ENCODE data around the gene MSANTD2.
"Not testable (repeated sequence)": the region's sequence is repeated elsewhere in the genome, so short reads cannot be mapped to it uniquely, and the experiment has no call there.

The MSANTD2 gene

GRCh38 chr11:124778281-124778680, 21.9 kb downstream of the MSANTD2 start:
- DNase-seq (ENCODE audit: extremely low read depth in 1 of 2, low read depth in 1 of 2): no peak

- DNase-seq (ENCODE audit: extremely low read depth in 1 of 2, low read depth in 1 of 2): no peak
Observed at GRCh38 chr11:124776865-124777645, 23.2 kb downstream of the MSANTD2 start.

- not testable (repeated sequence) for DNase-seq (ENCODE audit: extremely low read depth in 1 of 2, low read depth in 1 of 2)
Observed at GRCh38 chr11:124770959-124771358, 29.2 kb downstream of the MSANTD2 start.

- no peak for DNase-seq (ENCODE audit: extremely low read depth in 1 of 2, low read depth in 1 of 2)
Observed at GRCh38 chr11:124769806-124770774, 30.1 kb downstream of the MSANTD2 start.

GRCh38 chr11:124768914-124769313, 31.3 kb downstream of the MSANTD2 start:
- DNase-seq (ENCODE audit: extremely low read depth in 1 of 2, low read depth in 1 of 2): no peak

- DNase-seq (ENCODE audit: extremely low read depth in 1 of 2, low read depth in 1 of 2): no peak
Observed at GRCh38 chr11:124766156-124766555, 34.0 kb downstream of the MSANTD2 start.

GRCh38 chr11:124763156-124763947, 36.9 kb downstream of the MSANTD2 start:
- peak; percentile 68 to 85 for DNase-seq (ENCODE audit: extremely low read depth in 1 of 2, low read depth in 1 of 2)

- DNase-seq (ENCODE audit: extremely low read depth in 1 of 2, low read depth in 1 of 2): no peak
Observed at GRCh38 chr11:124762624-124763155, 37.5 kb downstream of the MSANTD2 start.

- DNase-seq (ENCODE audit: extremely low read depth in 1 of 2, low read depth in 1 of 2): peak in 1 of 2 donors; percentile 62
Observed at GRCh38 chr11:124762105-124762623, 38.0 kb downstream of the MSANTD2 start, which contains the start of gene ESAM. Gene ESAM, minus strand, starts transcription at chr11:124762290. Its CDS starts 136 bp downstream, at chr11:124762154.

- DNase-seq (ENCODE audit: extremely low read depth in 1 of 2, low read depth in 1 of 2): no peak
Observed at GRCh38 chr11:124761301-124762104, 38.7 kb downstream of the MSANTD2 start.

- DNase-seq (ENCODE audit: extremely low read depth in 1 of 2, low read depth in 1 of 2): no peak
Observed at GRCh38 chr11:124760806-124761205, 39.4 kb downstream of the MSANTD2 start.

GRCh38 chr11:124760205-124760652, 40.0 kb downstream of the MSANTD2 start:
- DNase-seq (ENCODE audit: extremely low read depth in 1 of 2, low read depth in 1 of 2): no peak

- no peak for DNase-seq (ENCODE audit: extremely low read depth in 1 of 2, low read depth in 1 of 2)
Observed at GRCh38 chr11:124759266-124760204, 40.7 kb downstream of the MSANTD2 start.

GRCh38 chr11:124758355-124759265, 41.6 kb downstream of the MSANTD2 start:
- peak in 1 of 2 donors; percentile 38 for DNase-seq (ENCODE audit: extremely low read depth in 1 of 2, low read depth in 1 of 2)

- DNase-seq (ENCODE audit: extremely low read depth in 1 of 2, low read depth in 1 of 2): no peak
Observed at GRCh38 chr11:124757320-124757719, 42.9 kb downstream of the MSANTD2 start.

- DNase-seq (ENCODE audit: extremely low read depth in 1 of 2, low read depth in 1 of 2): no peak
Observed at GRCh38 chr11:124756753-124757227, 43.4 kb downstream of the MSANTD2 start.

Measured in activated CD8-positive, alpha-beta memory T cell treated with anti-CD3 and anti-CD28 coated beads for 1 hour (primary cell).